HFF-Myc (cell line): Measurements from ENCODE around the gene MYO18B.

Experiments
- DNase-seq: peaks from one replicate; pipeline ENCODE4 v3.0.0-alpha.2; 2011; ENCODE audit warnings: low read depth; ENCODE audit errors: extremely low read depth
- H3K4me3 ChIP-seq: replicated peaks from 2 replicates; pipeline ENCODE4 v1.5.1; 2011; ENCODE audit warnings: low read depth, mild to moderate bottlenecking, control low read depth, low read length
- TF ChIP-seq, protein P1 (sequence below): IDR thresholded peaks from 2 replicates; pipeline ENCODE4 v1.5.1; 2012; ENCODE audit warnings: mild to moderate bottlenecking, low read depth, low read length, control low read depth; ENCODE audit errors: missing control alignments

Gene MYO18B

GRCh38 chr22:25786165-25786564 lies 44.2 kb downstream of the MYO18B start:
- H3K4me3 ChIP-seq, result no peak overlapping the region
- TF ChIP-seq, protein P1, sequence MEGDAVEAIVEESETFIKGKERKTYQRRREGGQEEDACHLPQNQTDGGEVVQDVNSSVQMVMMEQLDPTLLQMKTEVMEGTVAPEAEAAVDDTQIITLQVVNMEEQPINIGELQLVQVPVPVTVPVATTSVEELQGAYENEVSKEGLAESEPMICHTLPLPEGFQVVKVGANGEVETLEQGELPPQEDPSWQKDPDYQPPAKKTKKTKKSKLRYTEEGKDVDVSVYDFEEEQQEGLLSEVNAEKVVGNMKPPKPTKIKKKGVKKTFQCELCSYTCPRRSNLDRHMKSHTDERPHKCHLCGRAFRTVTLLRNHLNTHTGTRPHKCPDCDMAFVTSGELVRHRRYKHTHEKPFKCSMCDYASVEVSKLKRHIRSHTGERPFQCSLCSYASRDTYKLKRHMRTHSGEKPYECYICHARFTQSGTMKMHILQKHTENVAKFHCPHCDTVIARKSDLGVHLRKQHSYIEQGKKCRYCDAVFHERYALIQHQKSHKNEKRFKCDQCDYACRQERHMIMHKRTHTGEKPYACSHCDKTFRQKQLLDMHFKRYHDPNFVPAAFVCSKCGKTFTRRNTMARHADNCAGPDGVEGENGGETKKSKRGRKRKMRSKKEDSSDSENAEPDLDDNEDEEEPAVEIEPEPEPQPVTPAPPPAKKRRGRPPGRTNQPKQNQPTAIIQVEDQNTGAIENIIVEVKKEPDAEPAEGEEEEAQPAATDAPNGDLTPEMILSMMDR, result no peak

GRCh38 chr22:25791556-25791955 lies 49.6 kb downstream of the MYO18B start:
- no peak for DNase-seq
- TF ChIP-seq, protein P1, result no peak
- no peak overlapping the region for H3K4me3 ChIP-seq

More at GRCh38 chr22:25786165-25786564, 44.2 kb downstream of the MYO18B start:
- no peak for DNase-seq

DNA sequence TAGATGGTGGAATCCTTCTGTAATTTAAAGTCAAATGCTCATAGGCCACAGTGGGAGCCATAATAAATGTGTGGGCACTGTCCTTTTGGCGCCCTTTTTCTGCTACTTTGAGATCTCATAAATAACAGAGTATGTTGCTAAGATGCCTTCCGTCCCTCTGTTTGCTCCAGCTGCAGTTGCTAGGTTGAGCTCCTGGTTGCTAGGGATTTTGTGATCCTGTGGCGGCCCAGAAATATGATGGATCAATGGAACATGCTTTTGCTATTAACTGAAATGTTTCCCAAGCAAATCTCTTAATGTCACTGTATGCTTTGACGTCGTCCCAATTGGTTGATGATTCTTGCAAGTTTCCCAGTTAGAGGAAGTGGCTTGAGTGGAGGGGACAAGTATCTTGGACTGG lies 53.5 kb downstream of the MYO18B start:
- no peak overlapping the region for H3K4me3 ChIP-seq
- TF ChIP-seq, protein P1, result no peak
- no peak for DNase-seq

DNA sequence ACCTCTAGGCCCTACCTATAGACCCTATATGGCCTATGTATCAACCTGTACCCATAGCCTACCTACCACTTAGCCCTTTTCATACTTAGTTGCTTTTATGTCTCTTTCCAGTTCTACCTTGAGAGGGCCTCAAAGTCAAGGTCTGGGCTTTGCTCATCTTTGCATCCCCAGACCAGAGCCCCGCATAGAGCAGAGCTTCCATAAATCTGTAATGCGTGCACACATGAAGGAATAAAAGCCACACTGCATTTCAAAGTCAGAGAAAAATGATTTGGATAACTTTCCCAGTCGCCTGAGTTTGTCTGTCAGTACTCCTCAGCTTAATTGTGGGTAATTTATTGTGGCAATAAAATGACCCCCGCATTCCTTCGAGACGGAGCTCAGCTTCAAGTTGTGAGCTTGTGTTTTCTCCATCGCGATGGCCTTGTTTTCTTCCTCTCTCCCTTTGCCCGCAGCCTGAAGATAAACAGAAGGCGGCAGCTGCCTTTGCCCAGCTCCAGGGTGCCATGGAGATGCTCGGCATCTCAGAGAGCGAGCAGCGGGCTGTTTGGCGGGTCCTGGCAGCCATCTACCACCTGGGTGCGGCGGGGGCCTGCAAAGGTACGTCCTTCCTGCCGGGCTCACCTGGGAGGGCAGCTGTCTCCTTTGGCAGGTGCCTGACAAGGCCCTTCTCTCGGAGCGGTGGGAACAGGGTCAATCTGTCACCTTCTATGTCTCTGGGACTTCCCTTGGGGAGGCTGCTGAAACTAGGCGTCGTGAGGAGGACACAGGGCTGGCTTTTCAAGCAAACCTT lies 55.7 kb downstream of the MYO18B start:
- DNase-seq, result no peak
- no peak overlapping the region for H3K4me3 ChIP-seq
- TF ChIP-seq, protein P1, result no peak

- TF ChIP-seq, protein P1, result no peak
- DNase-seq, result no peak
- no peak overlapping the region for H3K4me3 ChIP-seq
Measured at GRCh38 chr22:25800766-25801165, 58.8 kb downstream of the MYO18B start.

- DNase-seq, result no peak
- H3K4me3 ChIP-seq, result no peak overlapping the region
- TF ChIP-seq, protein P1, result no peak
Measured at GRCh38 chr22:25802018-25802417, 60.0 kb downstream of the MYO18B start.

DNA sequence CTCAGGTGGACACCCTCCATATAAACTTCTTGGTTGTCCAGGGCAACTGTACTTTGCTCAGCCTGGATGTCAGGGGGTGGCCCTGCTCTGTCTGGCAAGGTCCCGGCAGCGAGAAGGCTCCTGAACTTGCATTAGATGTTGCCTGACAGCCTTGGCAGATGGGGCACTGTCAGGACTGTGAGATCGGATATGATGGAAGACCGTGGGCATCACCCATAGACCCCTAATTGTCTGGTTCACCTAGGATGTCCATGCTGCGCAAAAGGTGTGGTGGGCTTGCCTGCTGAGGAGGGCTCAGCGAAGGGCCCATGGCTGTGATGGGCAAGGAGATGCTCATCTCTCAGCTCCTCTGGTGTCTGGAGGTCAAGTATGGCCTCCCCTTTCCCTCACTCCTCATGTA lies 62.7 kb downstream of the MYO18B start:
- no peak for DNase-seq
- H3K4me3 ChIP-seq, result no peak overlapping the region
- TF ChIP-seq, protein P1, result no peak
